Heart right ventricle (tissue), 16 donors: ENCODE data around the gene UQCRH. TPM values are rescaled to one million over a fixed set of nuclear protein-coding genes. Genes with fewer than 3 reads are reported as not detected.

Source experiments
- ATAC-seq, 8 donors: fragments of 200-7000 bp; cut with Tn5 transposase; one replicate each; pipeline ENCODE4 v1.9.1; 2020; ENCODE audit warnings: mild to moderate bottlenecking in 8 of 8, moderate library complexity in 8 of 8, moderate number of reproducible peaks in 1 of 8
- DNase-seq, 2 donors: peaks; one replicate each; pipeline ENCODE4 v3.0.0-alpha.2; 2020
- H3K27ac ChIP-seq, 10 donors: fragments of 200-600 bp; sonication (generic) in 2 of 10; one replicate each; pipeline versions ENCODE4 v1.5.0 to v1.8.0; 2020 to 2022; ENCODE audit warnings: mild to moderate bottlenecking in 3 of 10
- H3K27me3 ChIP-seq, 7 donors: fragments of 200-600 bp; one replicate each; pipeline ENCODE4 v1.8.0; 2021 to 2022; ENCODE audit warnings: mild to moderate bottlenecking in 2 of 7
- H3K36me3 ChIP-seq, 9 donors: fragments of 200-600 bp; sonication (generic) in 1 of 9; one replicate each; pipeline versions ENCODE4 v1.5.0 to v1.8.0; 2020 to 2022; ENCODE audit warnings: mild to moderate bottlenecking in 2 of 9
- H3K4me1 ChIP-seq, 9 donors: fragments of 200-600 bp; sonication (generic) in 1 of 9; one replicate each; pipeline versions ENCODE4 v1.5.0 to v1.8.0; 2020 to 2022; ENCODE audit warnings: mild to moderate bottlenecking in 4 of 9
- H3K4me3 ChIP-seq, 10 donors: fragments of 200-600 bp; sonication (generic) in 2 of 10; one replicate each; pipeline versions ENCODE4 v1.5.0 to v1.8.0; 2020 to 2022; ENCODE audit warnings: mild to moderate bottlenecking in 7 of 10, moderate library complexity in 2 of 10
- H3K9me3 ChIP-seq, 11 donors: fragments of 200-600 bp in 10 of 11; sonication (generic) in 2 of 11; one replicate each; pipeline versions ENCODE4 v1.5.0 to v1.8.0; 2013 to 2022; ENCODE audit warnings: mild to moderate bottlenecking in 2 of 11, control low read depth in 1 of 11, moderate library complexity in 1 of 11
- WGBS, 2 donors: extraction: QIAGEN DNeasy Blood & Tissue Kit; methylation state at CpG; one replicate each; pipeline ENCODE4 v1.1.7; 2013; ENCODE audit warnings: inconsistent platforms in 1 of 2; 5-methylcytosine and 5-hydroxymethylcytosine counted together
- intact Hi-C, 10 donors: fragments of 100-400 bp; cut with DNase I; formaldehyde crosslinking; loops; one replicate each; pipeline versions ENCODE4 v1.11.1 to v1.14.2; 2022
- polyA plus RNA-seq, 2 donors: library from polyadenylated mRNA; stranded (reverse); fragments of 200-250 nt; gene quantifications; one replicate each; pipeline ENCODE4 v1.2.3, GENCODE V29; 2013
- total RNA-seq, 10 donors: library from RNA; stranded (reverse); fragmentation: NEBNext Ultra II Directional in 3 of 10; extraction: Animal tissue kit (Norgen Biotek cat#: 25700) in 3 of 10; gene quantifications; one replicate each; pipeline versions ENCODE4 v1.2.1 to v1.2.4, GENCODE V29; 2021 to 2023
- TF ChIP-seq, protein P1 (sequence below), 9 donors: fragments of 200-600 bp; sonication (generic) in 2 of 9; IDR thresholded peaks; one replicate each; pipeline versions ENCODE4 v1.5.0 to v1.8.0; 2021 to 2022; ENCODE audit warnings: antibody characterized with exemption in 9 of 9, mild to moderate bottlenecking in 5 of 9, moderate library complexity in 1 of 9
- donor health status: Arrhythmogenic right ventricular cardiomyopathy.
- donor health status: ischemic (EF 13 %, LVEDD 7.1; RV severe dilation, severe dysfunction).
- donor health status: healthy with polysubstance abuse.
- donor health status: DM: no; HTN: yes; CAD: no.
- donor health status: DM: no; HTN: no; CAD: no.
- donor health status: ischemic (EF 25% LVEDD 6.9; RV normal size, moderate dysfunction).
- donor health status: ischemic (EF 25% LVEDD 5.7; RV mildly dilated, moderate dysfunction).
- donor health status: healthy.
- donor health status: DM: yes; HTN: yes; CAD: no.
- donor health status: Ischemic cardiomyopathy.
- donor health status: ischemic (EF 35%, LVEDD 5.7; RV mildly dilated, moderate dysfunction).
- donor health status: nonischemic (EF 11% LVEDD 7.7; RV severe dilation, severe dysfunction).
- donor health status: DM: yes; HTN: yes; CAD: no.
- donor health status: PGD.
- donor health status: ischemic (EF 29% LVEDD 5.4; RV normal size, mild dysfunction).
- donor health status: nonischemic (EF 23%, LVEDD 6.1; RV moderate dilation, normal function).

UQCRH gene
- total and polyA plus RNA-seq, 12 donors, result 759 to 1,588 (median 1,005) TPM

DNA sequence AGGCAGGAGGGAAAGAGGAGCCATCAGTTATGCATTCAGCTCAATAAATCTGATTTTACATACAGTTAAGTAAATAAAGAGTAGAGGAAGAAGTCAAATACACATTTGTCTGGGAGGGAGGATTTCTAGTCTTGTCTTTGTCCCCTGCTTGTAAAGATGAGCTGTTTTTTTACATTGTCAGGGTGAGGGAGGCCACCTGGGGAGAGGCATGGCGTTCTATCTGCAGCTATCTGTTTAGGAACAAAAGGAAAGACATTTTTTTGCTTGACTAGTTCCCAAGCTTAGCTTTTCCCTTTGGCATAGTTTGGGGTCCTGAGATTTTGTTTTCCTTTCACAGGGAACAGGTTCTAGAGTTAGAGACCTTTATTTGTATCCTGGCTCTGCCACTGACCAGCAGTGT, 41.0 kb upstream of the UQCRH start:
- H3K36me3 ChIP-seq, result peaks cover 0 to 45% (median 0%) of the 10 kb centered on the region in 9 donors
- 93 to 100% methylated on average over 1 of the region's 1 CpG for WGBS, 2 donors
- H3K4me1 ChIP-seq, result no peaks in the 10 kb centered on the region
- TF ChIP-seq, protein P1, sequence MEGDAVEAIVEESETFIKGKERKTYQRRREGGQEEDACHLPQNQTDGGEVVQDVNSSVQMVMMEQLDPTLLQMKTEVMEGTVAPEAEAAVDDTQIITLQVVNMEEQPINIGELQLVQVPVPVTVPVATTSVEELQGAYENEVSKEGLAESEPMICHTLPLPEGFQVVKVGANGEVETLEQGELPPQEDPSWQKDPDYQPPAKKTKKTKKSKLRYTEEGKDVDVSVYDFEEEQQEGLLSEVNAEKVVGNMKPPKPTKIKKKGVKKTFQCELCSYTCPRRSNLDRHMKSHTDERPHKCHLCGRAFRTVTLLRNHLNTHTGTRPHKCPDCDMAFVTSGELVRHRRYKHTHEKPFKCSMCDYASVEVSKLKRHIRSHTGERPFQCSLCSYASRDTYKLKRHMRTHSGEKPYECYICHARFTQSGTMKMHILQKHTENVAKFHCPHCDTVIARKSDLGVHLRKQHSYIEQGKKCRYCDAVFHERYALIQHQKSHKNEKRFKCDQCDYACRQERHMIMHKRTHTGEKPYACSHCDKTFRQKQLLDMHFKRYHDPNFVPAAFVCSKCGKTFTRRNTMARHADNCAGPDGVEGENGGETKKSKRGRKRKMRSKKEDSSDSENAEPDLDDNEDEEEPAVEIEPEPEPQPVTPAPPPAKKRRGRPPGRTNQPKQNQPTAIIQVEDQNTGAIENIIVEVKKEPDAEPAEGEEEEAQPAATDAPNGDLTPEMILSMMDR (IDR thresholded peaks at IDR 0.05), result no peak
- H3K27ac ChIP-seq, result no peak overlapping the region
- no peak overlapping the region for H3K4me3 ChIP-seq
- H3K27me3 ChIP-seq, result no peaks in the 10 kb centered on the region
- H3K9me3 ChIP-seq, result no peaks in the 10 kb centered on the region
- ATAC-seq (no peak), DNase-seq (no peak)
- intact Hi-C loops, result no loop called here

DNA sequence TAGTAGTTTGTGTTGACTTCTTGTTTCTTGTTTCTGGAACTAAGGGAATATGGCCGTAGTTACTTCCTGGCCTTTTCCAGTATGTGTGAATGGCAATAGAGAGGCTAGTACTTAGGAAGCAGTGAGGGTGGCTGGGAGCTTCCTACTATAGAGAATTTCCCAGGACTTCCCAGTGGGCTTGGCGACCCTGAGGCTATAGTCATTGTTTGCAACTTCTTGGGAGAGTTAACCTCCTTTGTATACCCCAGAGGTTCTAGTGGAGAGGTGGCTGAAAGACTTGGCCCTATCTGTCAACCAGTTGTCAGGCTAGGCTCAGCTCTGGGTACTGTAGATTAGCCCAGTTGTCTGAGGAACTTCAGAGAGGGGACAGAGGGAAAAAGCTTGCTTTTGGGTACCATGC, 40.4 kb upstream of the UQCRH start:
- Histone ChIP-seq H3K27ac (no peak overlapping the region), H3K27me3 (no peaks in the 10 kb centered on the region), H3K9me3 (no peaks in the 10 kb centered on the region), H3K4me1 (no peaks in the 10 kb centered on the region), H3K4me3 (no peak overlapping the region), H3K36me3 (peaks cover 0 to 50% (median 0%) of the 10 kb centered on the region in 9 donors)
- ATAC-seq (no peak), DNase-seq (no peak)
- intact Hi-C loops, result no loop called here
- TF ChIP-seq, protein P1 (IDR thresholded peaks at IDR 0.05), result no peak
- 90 to 91% methylated on average over 2 of the region's 2 CpGs for WGBS, 2 donors

DNA sequence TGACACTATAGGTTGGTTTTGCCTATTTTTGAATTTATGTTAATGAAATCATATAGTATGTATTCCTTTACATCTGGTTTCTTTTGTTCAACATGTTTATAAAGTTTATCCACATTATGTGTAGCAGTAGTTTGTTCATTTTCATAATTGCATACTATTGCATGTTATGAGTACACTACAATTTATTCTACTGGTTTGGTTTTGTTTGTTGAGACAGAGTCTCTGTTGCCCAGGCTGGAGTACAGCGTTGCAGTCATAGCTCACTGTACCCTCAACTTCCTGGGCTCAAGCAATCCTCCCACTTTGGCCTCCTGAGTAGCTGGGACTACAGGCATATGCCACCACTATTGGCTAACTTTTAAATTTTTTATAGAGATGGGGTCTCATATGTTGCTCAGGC, 34.9 kb upstream of the UQCRH start:
- TF ChIP-seq, protein P1 (IDR thresholded peaks at IDR 0.05), result no peak
- no peak for ATAC-seq
- WGBS, 2 donors, result 97 to 100% methylated on average over 1 of the region's 1 CpG
- Histone ChIP-seq H3K36me3 (peaks cover 0 to 42% (median 0%) of the 10 kb centered on the region in 9 donors), H3K4me1 (no peaks in the 10 kb centered on the region), H3K9me3 (no peaks in the 10 kb centered on the region), H3K27me3 (no peaks in the 10 kb centered on the region), H3K27ac (no peak overlapping the region), H3K4me3 (no peak overlapping the region)
- no peak for DNase-seq
- intact Hi-C loops, result no loop called here

DNA sequence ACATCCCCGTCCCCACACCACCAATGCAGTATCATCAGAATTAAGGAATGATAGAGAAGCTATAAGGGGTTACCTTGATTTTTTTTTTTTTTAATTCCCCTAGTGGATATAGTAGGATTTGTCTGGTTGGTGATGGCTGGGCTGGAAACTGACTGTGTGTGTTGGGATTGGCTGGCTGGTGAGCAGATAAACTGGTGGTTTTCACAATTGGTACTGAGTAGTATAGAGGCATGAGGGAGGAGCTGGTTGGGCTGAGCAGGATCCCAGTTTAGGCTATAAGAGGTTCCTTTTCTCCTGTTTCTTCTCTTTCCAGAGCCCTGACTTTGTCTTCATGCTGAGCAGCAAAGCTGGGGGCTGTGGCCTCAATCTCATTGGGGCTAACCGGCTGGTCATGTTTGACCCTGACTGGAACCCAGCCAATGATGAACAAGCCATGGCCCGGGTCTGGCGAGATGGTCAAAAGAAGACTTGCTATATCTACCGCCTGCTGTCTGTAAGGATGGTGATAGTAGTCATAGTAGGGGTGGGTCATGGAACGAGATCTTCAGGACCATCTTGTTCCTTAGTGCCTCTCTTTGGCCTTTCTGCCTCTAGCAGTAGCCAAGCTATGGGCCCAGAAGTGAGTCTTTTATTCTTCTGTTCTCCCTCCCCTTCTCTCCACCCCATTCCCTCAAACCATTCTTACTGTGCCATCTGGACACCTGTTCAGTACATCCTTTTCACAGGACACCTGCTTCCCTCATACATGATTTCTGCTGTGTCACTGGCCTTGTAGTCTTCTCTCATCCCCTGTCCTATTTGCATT, 29.1 kb upstream of the UQCRH start:
- peaks cover 0 to 50% (median 11%) of the 10 kb centered on the region in 9 donors for H3K36me3 ChIP-seq

More for the DNA sequence above, 29.1 kb upstream of the UQCRH start:
- Histone ChIP-seq H3K4me3 (no peak overlapping the region), H3K9me3 (no peaks in the 10 kb centered on the region), H3K4me1 (no peaks in the 10 kb centered on the region), H3K27me3 (no peaks in the 10 kb centered on the region), H3K27ac (no peak overlapping the region)
- no peak for DNase-seq
- 96 to 97% methylated on average over 6 of the region's 6 CpGs for WGBS, 2 donors
- TF ChIP-seq, protein P1 (IDR thresholded peaks at IDR 0.05), result no peak
- ATAC-seq, result no peak
- intact Hi-C loops, result no loop called here
